Measurements from ENCODE around the gene TAC4. TPM values are rescaled to one million over a fixed set of nuclear protein-coding genes. Genes with fewer than 3 reads are reported as not detected.

TAC4 gene
- total RNA-seq, 1 experiment from 2014 or later, result not detected

- H3K23ac ChIP-seq (ENCODE audit: insufficient read length, low read depth, low read length), result no peak overlapping the region
- no peak overlapping the region for H2BK15ac ChIP-seq (ENCODE audit: low read depth, low read length)
- no peak overlapping the region for H3K56ac ChIP-seq (ENCODE audit: insufficient read length, low read depth, low read length)
- DNase-seq, result peak; percentile 72
- H2BK5ac ChIP-seq (ENCODE audit: insufficient read length, low read length), result no peak overlapping the region
- H3T11ph ChIP-seq (ENCODE audit: low read length), result no peak overlapping the region
- WGBS (ENCODE audit: extremely low coverage, insufficient read length, low lambda C conversion rate), result no CpG with 5 or more reads among the region's 9 CpGs
- Mint-ChIP-seq H3K27me3 (ENCODE audit: low read depth) (peaks cover 23% of the 10 kb centered on the region), H3K9me3 (no peaks in the 10 kb centered on the region), H3K4me3 (no peak overlapping the region), H3K4me1 (peaks cover 34 to 50% of the 10 kb centered on the region in 2 experiments), H3K36me3 (ENCODE audit: insufficient read depth in 1 of 3, low read depth in 3 of 3) (no peaks in the 10 kb centered on the region), H3K27ac (no peak overlapping the region)
- peaks cover 6% of the 10 kb centered on the region for H3K23me2 ChIP-seq (ENCODE audit: insufficient read length, low read depth, low read length, poor library complexity, severe bottlenecking)
- H3K4me1 ChIP-seq (ENCODE audit: insufficient read depth, low read length), result no peaks in the 10 kb centered on the region; the same call in 1 of the 2 replicates
- peak; percentile 45 for TF ChIP-seq CTCF (conservative IDR thresholded peaks at IDR 0.05)
- H3K9me3 ChIP-seq (ENCODE audit: control insufficient read depth, low read depth, low read length), result no peaks in the 10 kb centered on the region
- H3K27me3 ChIP-seq (ENCODE audit: insufficient read depth, low read length), result no peaks in the 10 kb centered on the region; the same call in 1 of the 2 replicates
- no peak overlapping the region for H3K14ac ChIP-seq (ENCODE audit: insufficient read depth, low read length)
- no peak overlapping the region for H2BK20ac ChIP-seq (ENCODE audit: low read depth, low read length, poor library complexity, severe bottlenecking)
- no peaks in the 10 kb centered on the region for H3K79me2 ChIP-seq (ENCODE audit: insufficient read depth, low read length)
- no peak overlapping the region for H2AFZ ChIP-seq (ENCODE audit: low read length)
- no peak overlapping the region for H4K5ac ChIP-seq (ENCODE audit: insufficient read length, low read depth, low read length)
- H4K8ac ChIP-seq (replicated peaks; ENCODE audit: insufficient read length, low read depth, low read length), result no peak overlapping the region
- H3K4ac ChIP-seq (ENCODE audit: low read depth, low read length), result no peak overlapping the region
- H3K27ac ChIP-seq (ENCODE audit: insufficient read length, low read depth, low read length), result no peak overlapping the region
- no peak overlapping the region for H2BK120ac ChIP-seq (ENCODE audit: low read depth, low read length, poor library complexity, severe bottlenecking)
- H4K20me1 ChIP-seq (ENCODE audit: control insufficient read depth, insufficient read depth, insufficient read length), result peaks cover 6% of the 10 kb centered on the region
- no peak overlapping the region for H3K18ac ChIP-seq (ENCODE audit: insufficient read length, low read depth, low read length)
- H4K91ac ChIP-seq (ENCODE audit: insufficient read length, low read depth, low read length), result no peak overlapping the region
- H3K79me1 ChIP-seq (ENCODE audit: insufficient read depth, low read depth, low read length, poor library complexity, severe bottlenecking), result no peaks in the 10 kb centered on the region
- H3K4me2 ChIP-seq (ENCODE audit: insufficient read depth, insufficient read length, low read length), result no peak overlapping the region
- H3K9ac ChIP-seq (ENCODE audit: extremely low read depth, insufficient read length, low read length), result no peak overlapping the region
- no peak overlapping the region for H2AK5ac ChIP-seq (ENCODE audit: insufficient read length, low read length)
- H2BK12ac ChIP-seq (ENCODE audit: insufficient read length, low read depth, low read length), result no peak overlapping the region
Observed at GRCh38 chr17:49875685-49876084, 27.8 kb upstream of the TAC4 start.
